Hepatocyte (in vitro differentiated cells): ENCODE data around the gene DNAJA3. TPM values are rescaled to one million over a fixed set of nuclear protein-coding genes. Genes with fewer than 3 reads are reported as not detected.
A peak's percentile ranks its signal among the peaks of the same experiment; 100 is the strongest.

Source experiments
- DNase-seq: peaks from one replicate; pipeline ENCODE4 v3.0.0-alpha.2; 2016; ENCODE audit warnings: low spot score
- H2AFZ ChIP-seq: fragments of 200-600 bp; sonication (generic); 2 replicates; pipeline ENCODE4 v1.6.0; 2016; ENCODE audit warnings: antibody characterized with exemption, mild to moderate bottlenecking
- H3K27ac ChIP-seq: fragments of 200-600 bp; sonication (generic); 2 replicates; pipeline ENCODE4 v1.5.1; 2016; ENCODE audit warnings: mild to moderate bottlenecking
- H3K27me3 ChIP-seq: fragments of 200-600 bp; sonication (generic); 2 replicates; pipeline ENCODE4 v1.6.1; 2016
- H3K36me3 ChIP-seq: fragments of 200-600 bp; sonication (generic); replicated peaks from 2 replicates; pipeline ENCODE4 v1.5.1; 2016; ENCODE audit warnings: low read depth; ENCODE audit not compliant: insufficient read depth
- H3K4me1 ChIP-seq: fragments of 200-600 bp; sonication (generic); 2 replicates; pipeline ENCODE4 v1.5.1; 2016; ENCODE audit warnings: mild to moderate bottlenecking, moderate library complexity; ENCODE audit not compliant: insufficient read depth
- H3K4me2 ChIP-seq: fragments of 200-600 bp; sonication (generic); 2 replicates; pipeline ENCODE4 v1.6.0; 2016
- H3K4me3 ChIP-seq: fragments of 200-600 bp; sonication (generic); 2 replicates; pipeline ENCODE4 v1.5.1; 2016; ENCODE audit warnings: mild to moderate bottlenecking
- H3K79me2 ChIP-seq: fragments of 200-600 bp; sonication (generic); 2 replicates; pipeline ENCODE4 v1.6.0; 2017; ENCODE audit warnings: mild to moderate bottlenecking
- H3K9me2 ChIP-seq: fragments of 200-600 bp; sonication (generic); replicated peaks from 2 replicates; pipeline ENCODE4 v1.6.0; 2017; ENCODE audit warnings: mild to moderate bottlenecking; ENCODE audit not compliant: insufficient read depth
- H3K9me3 ChIP-seq: fragments of 200-600 bp; sonication (generic); 2 replicates; pipeline ENCODE4 v1.5.1; 2016; ENCODE audit warnings: low read depth, mild to moderate bottlenecking
- H4K20me1 ChIP-seq: fragments of 200-600 bp; sonication (generic); 2 replicates; pipeline ENCODE4 v1.6.0; 2016; ENCODE audit warnings: mild to moderate bottlenecking; ENCODE audit not compliant: insufficient read depth, poor library complexity, severe bottlenecking
- CTCF ChIP-seq: fragments of 200-600 bp; sonication (generic); IDR thresholded peaks from 2 replicates; pipeline ENCODE4 v1.5.1; 2016; ENCODE audit warnings: antibody characterized with exemption, mild to moderate bottlenecking; ENCODE audit not compliant: poor library complexity
- EZH2 ChIP-seq: fragments of 200-600 bp; sonication (generic); IDR thresholded peaks from 2 replicates; pipeline ENCODE4 v1.6.1; 2016; ENCODE audit warnings: antibody characterized with exemption, mild to moderate bottlenecking, borderline replicate concordance
- EZH2phosphoT487 ChIP-seq: fragments of 200-600 bp; sonication (generic); IDR thresholded peaks from one replicate; pipeline ENCODE4 v1.6.1; 2018; ENCODE audit warnings: antibody characterized with exemption, mild to moderate bottlenecking, low read depth, moderate library complexity; ENCODE audit not compliant: unreplicated experiment, severe bottlenecking
- WGBS: methylation state at CpG from one replicate; pipeline ENCODE4 v1.1.6; 2016; ENCODE audit warnings: low lambda C conversion rate; ENCODE audit errors: missing lambda C conversion rate; 5-methylcytosine and 5-hydroxymethylcytosine counted together
- polyA plus RNA-seq: library from polyadenylated mRNA; unstranded; fragments of >200 nt; fragmentation: Nextera tagmentation; extraction: Ambion mirVana; gene quantifications from 2 replicates; pipeline ENCODE4 v1.2.1, GENCODE V29; 2016
- total RNA-seq: library from RNA; depleted of rRNA; stranded (reverse); fragments of >200 nt; gene quantifications from 2 replicates; pipeline ENCODE4 v1.2.3, GENCODE V29; 2014

Gene DNAJA3
- total and polyA plus RNA-seq, 2 experiments from 2014 or later = 58.8 to 59.2 TPM

GRCh38 chr16:4498546-4499195 is 73.0 kb downstream of the DNAJA3 start:
- H3K27me3 ChIP-seq = no peaks in the 10 kb centered on the region
- TF ChIP-seq EZH2 = no peak
- no peak for TF ChIP-seq CTCF
- no peak for TF ChIP-seq EZH2phosphoT487
- no peaks in the 10 kb centered on the region for H3K9me3 ChIP-seq
- H3K9me2 ChIP-seq = no peaks in the 10 kb centered on the region
- H2AFZ ChIP-seq = no peak overlapping the region
- H3K4me3 ChIP-seq = no peak overlapping the region
- peaks cover 28% of the 10 kb centered on the region for H3K4me1 ChIP-seq
- peak overlapping the region; percentile 42 for H3K27ac ChIP-seq
- no peak overlapping the region for H3K4me2 ChIP-seq
- peaks cover 85% of the 10 kb centered on the region for H3K79me2 ChIP-seq
- no peaks in the 10 kb centered on the region for H4K20me1 ChIP-seq
- WGBS = 69% methylated on average over 8 of the region's 8 CpGs
- no peak for DNase-seq
- no peaks in the 10 kb centered on the region for H3K36me3 ChIP-seq

- Histone ChIP-seq H3K4me3 (no peak overlapping the region), H3K9me3 (no peaks in the 10 kb centered on the region), H4K20me1 (no peaks in the 10 kb centered on the region), H3K9me2 (no peaks in the 10 kb centered on the region), H2AFZ (no peak overlapping the region), H3K27ac (peak overlapping the region; percentile 42), H3K36me3 (no peaks in the 10 kb centered on the region), H3K4me2 (no peak overlapping the region), H3K4me1 (peaks cover 28% of the 10 kb centered on the region), H3K79me2 (peaks cover 82% of the 10 kb centered on the region), H3K27me3 (no peaks in the 10 kb centered on the region)
- TF ChIP-seq CTCF = no peak
- no peak for TF ChIP-seq EZH2
- no peak for TF ChIP-seq EZH2phosphoT487
- 97% methylated on average over 4 of the region's 4 CpGs for WGBS
- DNase-seq = no peak
Measured at GRCh38 chr16:4499196-4499555, 73.5 kb downstream of the DNAJA3 start.

DNA sequence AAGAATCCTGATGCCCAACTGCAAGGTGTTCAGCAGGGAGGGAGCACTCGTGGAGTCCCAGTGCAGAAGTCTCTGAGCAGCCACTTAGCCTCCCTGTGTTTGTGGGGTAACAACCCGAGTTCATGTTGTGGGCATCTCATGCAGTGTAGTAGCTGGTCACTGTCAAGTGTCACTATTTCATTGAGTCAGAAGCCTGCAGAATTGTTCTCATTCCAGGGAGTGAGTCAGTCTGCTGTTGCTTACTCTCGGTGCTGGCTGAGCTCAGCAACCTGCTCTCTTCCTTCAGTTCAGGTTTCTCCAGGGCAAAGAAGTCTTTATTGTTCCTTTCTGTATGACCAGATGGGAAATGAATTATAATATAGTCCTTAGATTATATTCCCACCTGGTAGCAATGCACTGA is 74.6 kb downstream of the DNAJA3 start:
- Histone ChIP-seq H3K4me2 (peak overlapping the region; percentile 62), H3K9me2 (no peaks in the 10 kb centered on the region), H3K9me3 (no peaks in the 10 kb centered on the region), H4K20me1 (no peaks in the 10 kb centered on the region), H3K79me2 (peaks cover 72% of the 10 kb centered on the region), H2AFZ (no peak overlapping the region), H3K36me3 (no peaks in the 10 kb centered on the region), H3K4me1 (peaks cover 28% of the 10 kb centered on the region), H3K27ac (peak overlapping the region; percentile 84), H3K4me3 (no peak overlapping the region), H3K27me3 (no peaks in the 10 kb centered on the region)
- TF ChIP-seq EZH2phosphoT487 (no peak), CTCF (no peak), EZH2 (no peak)
- 30% methylated on average over 3 of the region's 3 CpGs for WGBS
- peak; percentile 77 for DNase-seq

GRCh38 chr16:4501071-4501478 is 75.4 kb downstream of the DNAJA3 start:
- no peaks in the 10 kb centered on the region for H3K9me2 ChIP-seq
- no peaks in the 10 kb centered on the region for H4K20me1 ChIP-seq
- H3K79me2 ChIP-seq = peaks cover 64% of the 10 kb centered on the region
- no peaks in the 10 kb centered on the region for H3K27me3 ChIP-seq
- DNase-seq = no peak
- H3K36me3 ChIP-seq = no peaks in the 10 kb centered on the region
- peaks cover 28% of the 10 kb centered on the region for H3K4me1 ChIP-seq
- H3K9me3 ChIP-seq = no peaks in the 10 kb centered on the region
- no peak overlapping the region for H3K4me3 ChIP-seq
- no peak overlapping the region for H2AFZ ChIP-seq
- TF ChIP-seq EZH2phosphoT487 (no peak), CTCF (no peak), EZH2 (no peak)
- H3K27ac ChIP-seq = peak overlapping the region; percentile 84
- 56% methylated on average over 5 of the region's 5 CpGs for WGBS
- H3K4me2 ChIP-seq = peak overlapping the region; percentile 62
